GM12801 (cell line): ENCODE data around the gene ZNF837.

Source experiments
- TF ChIP-seq, protein P1 (sequence below): IDR thresholded peaks from one replicate; pipeline ENCODE4 v1.5.1; 2011; ENCODE audit warnings: control low read depth; ENCODE audit not compliant: insufficient read length; ENCODE audit errors: extremely low read depth

ZNF837 gene

DNA sequence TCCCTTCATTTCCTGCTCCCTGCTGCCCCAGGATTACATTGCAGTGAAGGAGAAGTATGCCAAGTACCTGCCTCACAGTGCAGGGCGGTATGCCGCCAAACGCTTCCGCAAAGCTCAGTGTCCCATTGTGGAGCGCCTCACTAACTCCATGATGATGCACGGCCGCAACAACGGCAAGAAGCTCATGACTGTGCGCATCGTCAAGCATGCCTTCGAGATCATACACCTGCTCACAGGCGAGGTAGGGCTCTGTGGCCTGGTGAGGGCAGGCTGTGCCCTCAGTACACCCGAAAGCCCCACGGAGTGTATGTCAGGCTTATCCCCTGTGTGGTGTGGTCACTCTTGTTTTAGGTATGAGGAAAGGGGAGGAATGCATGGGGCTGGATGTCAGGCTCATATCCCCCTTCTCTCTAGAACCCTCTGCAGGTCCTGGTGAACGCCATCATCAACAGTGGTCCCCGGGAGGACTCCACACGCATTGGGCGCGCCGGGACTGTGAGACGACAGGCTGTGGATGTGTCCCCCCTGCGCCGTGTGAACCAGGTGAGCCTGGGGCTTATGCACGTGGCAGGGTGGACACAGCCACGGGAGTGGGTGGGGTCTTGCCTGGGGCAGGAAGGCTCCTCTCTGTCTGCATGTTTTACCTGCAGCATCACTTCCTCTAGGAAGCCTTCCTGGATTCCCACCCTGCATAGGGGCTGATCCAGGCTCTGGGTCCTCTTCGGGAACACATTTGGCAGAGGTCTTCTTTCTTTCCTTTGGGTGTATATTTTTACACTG is 12.3 kb upstream of the ZNF837 start:
- TF ChIP-seq, protein P1, sequence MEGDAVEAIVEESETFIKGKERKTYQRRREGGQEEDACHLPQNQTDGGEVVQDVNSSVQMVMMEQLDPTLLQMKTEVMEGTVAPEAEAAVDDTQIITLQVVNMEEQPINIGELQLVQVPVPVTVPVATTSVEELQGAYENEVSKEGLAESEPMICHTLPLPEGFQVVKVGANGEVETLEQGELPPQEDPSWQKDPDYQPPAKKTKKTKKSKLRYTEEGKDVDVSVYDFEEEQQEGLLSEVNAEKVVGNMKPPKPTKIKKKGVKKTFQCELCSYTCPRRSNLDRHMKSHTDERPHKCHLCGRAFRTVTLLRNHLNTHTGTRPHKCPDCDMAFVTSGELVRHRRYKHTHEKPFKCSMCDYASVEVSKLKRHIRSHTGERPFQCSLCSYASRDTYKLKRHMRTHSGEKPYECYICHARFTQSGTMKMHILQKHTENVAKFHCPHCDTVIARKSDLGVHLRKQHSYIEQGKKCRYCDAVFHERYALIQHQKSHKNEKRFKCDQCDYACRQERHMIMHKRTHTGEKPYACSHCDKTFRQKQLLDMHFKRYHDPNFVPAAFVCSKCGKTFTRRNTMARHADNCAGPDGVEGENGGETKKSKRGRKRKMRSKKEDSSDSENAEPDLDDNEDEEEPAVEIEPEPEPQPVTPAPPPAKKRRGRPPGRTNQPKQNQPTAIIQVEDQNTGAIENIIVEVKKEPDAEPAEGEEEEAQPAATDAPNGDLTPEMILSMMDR: no peak

- TF ChIP-seq, protein P1: no peak
These were observed 7.3 kb upstream of the ZNF837 start for GRCh38 chr19:58388175-58388526.

DNA sequence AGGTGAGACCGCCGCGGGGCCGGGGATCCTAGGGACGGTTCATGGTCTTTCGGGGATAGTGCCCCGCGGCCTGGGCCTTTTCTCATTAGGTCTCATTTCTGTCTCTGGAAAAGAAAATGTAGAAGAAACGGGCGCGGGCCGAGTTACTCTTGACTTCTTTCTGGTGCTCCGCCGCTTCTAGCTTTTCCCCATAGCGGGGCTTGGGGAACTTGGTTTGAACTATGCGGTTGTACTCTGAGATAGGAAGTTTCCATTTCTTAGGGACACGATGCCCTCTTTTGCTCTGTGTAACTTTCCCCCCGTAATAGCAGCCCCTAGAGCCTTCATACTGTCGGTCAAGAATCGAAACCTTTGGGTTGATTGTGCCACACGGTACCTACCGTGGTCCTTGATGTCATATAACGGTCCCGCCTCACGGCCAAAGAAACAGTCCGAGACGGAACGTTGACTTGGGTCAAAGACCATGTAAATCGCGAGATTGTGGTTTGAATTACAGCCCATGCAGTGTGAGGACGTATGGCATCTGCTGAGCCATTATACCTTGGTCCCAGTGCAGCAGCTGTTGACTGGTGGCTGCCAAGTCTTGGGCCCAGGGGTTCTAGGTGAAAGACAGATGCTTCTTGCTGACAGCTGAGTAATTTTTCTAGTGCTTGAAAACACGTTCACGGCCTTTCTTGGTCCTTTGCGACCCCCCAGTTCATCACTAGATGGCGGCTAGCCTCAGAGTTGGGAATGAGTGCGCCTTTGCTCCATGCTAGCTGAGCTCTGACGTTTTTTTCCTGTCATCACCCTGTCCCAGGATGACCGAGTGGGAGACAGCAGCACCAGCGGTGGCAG is 6.7 kb upstream of the ZNF837 start:
- TF ChIP-seq, protein P1: no peak

- TF ChIP-seq, protein P1: no peak
These were observed 5.9 kb upstream of the ZNF837 start, which contains the start of gene RPS5 for GRCh38 chr19:58386576-58387337. TSS of gene RPS5 (plus strand) at chr19:58387269. CDS start at chr19:58388138, 869 bp downstream.

- TF ChIP-seq, protein P1: no peak
These were observed 5.2 kb upstream of the ZNF837 start for GRCh38 chr19:58385891-58386575.

GRCh38 chr19:58385313-58385890 is 4.6 kb upstream of the ZNF837 start:
- TF ChIP-seq, protein P1: no peak
